Measurements from ENCODE around the gene PAK4. TPM values are rescaled to one million over a fixed set of nuclear protein-coding genes. Genes with fewer than 3 reads are reported as not detected.
A peak's percentile ranks its signal among the peaks of the same experiment; 100 is the strongest.

The PAK4 gene
- total RNA-seq, 1 donor from 2014 or later: 14.0 TPM

- peak; percentile 18 for ATAC-seq (ENCODE audit: poor library complexity)
- intact Hi-C loops (cut with DNase I): no loop called here
- no peak for DNase-seq
These were observed 31.0 kb downstream of the PAK4 start for GRCh38 chr19:39156326-39157230.

GRCh38 chr19:39157275-39157996, 31.9 kb downstream of the PAK4 start:
- DNase-seq (no peak), ATAC-seq (ENCODE audit: poor library complexity) (no peak)
- intact Hi-C loops (cut with DNase I): no loop called here

GRCh38 chr19:39157997-39158389, 32.4 kb downstream of the PAK4 start:
- intact Hi-C loops (cut with DNase I): no loop called here
- DNase-seq (no peak), ATAC-seq (ENCODE audit: poor library complexity) (no peak)

GRCh38 chr19:39158646-39159260, 33.2 kb downstream of the PAK4 start:
- ATAC-seq (ENCODE audit: poor library complexity) (no peak), DNase-seq (no peak)
- intact Hi-C loops (cut with DNase I): no loop called here

GRCh38 chr19:39160523-39160861, 34.9 kb downstream of the PAK4 start:
- ATAC-seq (ENCODE audit: poor library complexity): peak; percentile 46

GRCh38 chr19:39160889-39161672, 35.5 kb downstream of the PAK4 start:
- ATAC-seq (ENCODE audit: poor library complexity) (no peak), DNase-seq (no peak)
- intact Hi-C loops (cut with DNase I): no loop called here

More at GRCh38 chr19:39160523-39160861, 34.9 kb downstream of the PAK4 start:
- intact Hi-C loops (cut with DNase I): no loop called here
- DNase-seq: peak; percentile 72

- DNase-seq: no peak
- intact Hi-C loops (cut with DNase I): no loop called here
- ATAC-seq (ENCODE audit: poor library complexity): no peak
These were observed 37.0 kb downstream of the PAK4 start for GRCh38 chr19:39162441-39163043.

- no peak for ATAC-seq (ENCODE audit: poor library complexity)
- DNase-seq: no peak
- intact Hi-C loops (cut with DNase I): no loop called here
These were observed 38.0 kb downstream of the PAK4 start for GRCh38 chr19:39163621-39164020.

- no peak for ATAC-seq (ENCODE audit: poor library complexity)
- no peak for DNase-seq
- intact Hi-C loops (cut with DNase I): no loop called here
These were observed 38.7 kb downstream of the PAK4 start for GRCh38 chr19:39164289-39164688.

- intact Hi-C loops (cut with DNase I): no loop called here
- ATAC-seq (ENCODE audit: poor library complexity): no peak
- no peak for DNase-seq
These were observed 40.3 kb downstream of the PAK4 start for GRCh38 chr19:39165857-39166256.

- DNase-seq (peak; percentile 79), ATAC-seq (ENCODE audit: poor library complexity) (peak; percentile 71)
- intact Hi-C loops (cut with DNase I): no loop called here
These were observed 41.2 kb downstream of the PAK4 start for GRCh38 chr19:39166571-39167391.

GRCh38 chr19:39167461-39168257, 42.1 kb downstream of the PAK4 start:
- DNase-seq (no peak), ATAC-seq (ENCODE audit: poor library complexity) (peak; percentile 6)

GRCh38 chr19:39168258-39169142, 42.9 kb downstream of the PAK4 start:
- no peak for DNase-seq
- no peak for ATAC-seq (ENCODE audit: poor library complexity)
- intact Hi-C loops (cut with DNase I): no loop called here

More at GRCh38 chr19:39167461-39168257, 42.1 kb downstream of the PAK4 start:
- intact Hi-C loops (cut with DNase I): no loop called here

GRCh38 chr19:39169143-39169810, 43.7 kb downstream of the PAK4 start:
- DNase-seq (no peak), ATAC-seq (ENCODE audit: poor library complexity) (no peak)
- intact Hi-C loops (cut with DNase I): no loop called here

All from Right ventricle myocardium superior (tissue), 1 donor.